Endodermal cell (in vitro differentiated cells): ENCODE measurements around the gene BAHCC1. TPM values are rescaled to one million over a fixed set of nuclear protein-coding genes. Genes with fewer than 3 reads are reported as not detected.
"Not testable (repeated sequence)": the region's sequence is repeated elsewhere in the genome, so short reads cannot be mapped to it uniquely, and the experiment has no call there.

Source experiments
- DNase-seq: peaks from one replicate; pipeline ENCODE4 v3.0.0-alpha.2; 2017
- H3K27ac ChIP-seq: 2 replicates; pipeline ENCODE4 v1.5.1; 2013; ENCODE audit warnings: mild to moderate bottlenecking, low read depth, low read length, moderate library complexity
- H3K27me3 ChIP-seq: 2 replicates; pipeline ENCODE4 v1.6.1; 2013; ENCODE audit warnings: mild to moderate bottlenecking, low read length, moderate library complexity; ENCODE audit not compliant: insufficient read depth, control insufficient read depth, poor library complexity, severe bottlenecking
- H3K36me3 ChIP-seq: 2 replicates; pipeline ENCODE4 v1.7.0; 2013; ENCODE audit warnings: mild to moderate bottlenecking, low read length, moderate library complexity; ENCODE audit not compliant: control insufficient read depth, insufficient read depth
- H3K4me1 ChIP-seq: one replicate; pipeline ENCODE4 v1.7.0; 2013; ENCODE audit warnings: low read length; ENCODE audit not compliant: control insufficient read depth, insufficient read depth
- H3K4me3 ChIP-seq: 2 replicates; pipeline ENCODE4 v1.5.1; 2013; ENCODE audit warnings: mild to moderate bottlenecking, low read length, moderate library complexity
- H3K9ac ChIP-seq: 2 replicates; pipeline ENCODE4 v1.6.1; 2013; ENCODE audit warnings: mild to moderate bottlenecking, low read length, moderate library complexity; ENCODE audit not compliant: poor library complexity, severe bottlenecking; ENCODE audit errors: extremely low read depth
- H3K9me3 ChIP-seq: 2 replicates; pipeline ENCODE4 v1.6.1; 2013; ENCODE audit warnings: mild to moderate bottlenecking, low read length, moderate library complexity; ENCODE audit not compliant: control insufficient read depth
- H3K27ac Mint-ChIP-seq: 2 replicates; pipeline ENCODE4 v1.8.0; 2020; ENCODE audit warnings: mixed read lengths
- H3K27me3 Mint-ChIP-seq: 2 replicates; pipeline ENCODE4 v1.8.0; 2021; ENCODE audit warnings: mild to moderate bottlenecking, mixed read lengths; ENCODE audit not compliant: insufficient read depth
- H3K36me3 Mint-ChIP-seq: 2 replicates; pipeline ENCODE4 v1.8.0; 2020; ENCODE audit warnings: low read depth, mixed read lengths
- H3K4me1 Mint-ChIP-seq: 2 replicates; pipeline ENCODE4 v1.8.0; 2020; ENCODE audit warnings: mixed read lengths
- H3K4me3 Mint-ChIP-seq: 2 replicates; pipeline ENCODE4 v1.8.0; 2020; ENCODE audit warnings: mild to moderate bottlenecking, moderate library complexity, mixed read lengths
- H3K9me3 Mint-ChIP-seq: 2 replicates; pipeline ENCODE4 v1.8.0; 2020; ENCODE audit warnings: mild to moderate bottlenecking, mixed read lengths
- CTCF ChIP-seq: fragments of 200-600 bp; sonication (generic); conservative IDR thresholded peaks from 2 replicates; pipeline ENCODE4 v1.5.0; 2021; ENCODE audit warnings: antibody characterized with exemption, mild to moderate bottlenecking
- WGBS, 2 experiments: methylation state at CpG; one replicate each; pipeline versions ENCODE4 v1.1.5 to v1.1.7; 2013; ENCODE audit warnings: missing lambda C conversion rate in 2 of 2, mixed read lengths in 1 of 2; ENCODE audit not compliant: insufficient coverage in 1 of 2, insufficient read length in 1 of 2; 5-methylcytosine and 5-hydroxymethylcytosine counted together
- total RNA-seq, 2 donors: library from RNA; stranded (reverse); fragmentation: NEBNext Ultra II Directional in 1 of 2; extraction: Animal tissue kit (Norgen Biotek cat#: 25700) in 1 of 2; gene quantifications; 2 replicates in 1 of 2; 3 replicates in 1 of 2; pipeline ENCODE4 v1.2.1, GENCODE V29; 2021

BAHCC1 gene
- total RNA-seq, 2 donors from 2014 or later = 63.9 to 78.1 TPM

GRCh38 chr17:81424151-81425017 lies 29.1 kb downstream of the BAHCC1 start:
- Histone ChIP-seq H3K27me3 (no peaks in the 10 kb centered on the region), H3K4me3 (no peak overlapping the region), H3K4me1 (peaks cover 3% of the 10 kb centered on the region), H3K27ac (no peak overlapping the region), H3K9ac (no peak overlapping the region), H3K9me3 (no peaks in the 10 kb centered on the region), H3K36me3 (no peaks in the 10 kb centered on the region)
- Mint-ChIP-seq H3K4me3 (no peak overlapping the region), H3K27ac (no peak overlapping the region), H3K27me3 (no peaks in the 10 kb centered on the region), H3K4me1 (peaks cover 2% of the 10 kb centered on the region), H3K36me3 (no peaks in the 10 kb centered on the region), H3K9me3 (no peaks in the 10 kb centered on the region)
- no peak for DNase-seq
- no peak for TF ChIP-seq CTCF
- WGBS, 2 experiments = 93 to 100% methylated on average over 3 to 5 of the region's 5 CpGs

GRCh38 chr17:81425041-81425440 lies 29.8 kb downstream of the BAHCC1 start:
- H3K4me1 ChIP-seq, DNase-seq, H3K9me3 Mint-ChIP-seq, H3K27me3 Mint-ChIP-seq, H3K36me3 ChIP-seq, H3K27ac Mint-ChIP-seq, H3K9ac ChIP-seq, H3K27me3 ChIP-seq, H3K4me3 ChIP-seq, H3K36me3 Mint-ChIP-seq, H3K4me1 Mint-ChIP-seq, H3K27ac ChIP-seq, H3K9me3 ChIP-seq, H3K4me3 Mint-ChIP-seq: not testable (repeated sequence)

GRCh38 chr17:81425716-81426392 lies 30.6 kb downstream of the BAHCC1 start:
- not testable (repeated sequence) for H3K4me1 Mint-ChIP-seq, H3K4me1 ChIP-seq, H3K4me3 Mint-ChIP-seq, H3K27me3 ChIP-seq, DNase-seq, H3K9me3 Mint-ChIP-seq, H3K36me3 ChIP-seq, H3K36me3 Mint-ChIP-seq, H3K27ac ChIP-seq, H3K27ac Mint-ChIP-seq, H3K9me3 ChIP-seq, H3K27me3 Mint-ChIP-seq, H3K4me3 ChIP-seq, H3K9ac ChIP-seq
- WGBS, 2 experiments = 89 to 97% methylated on average over 1 to 3 of the region's 4 CpGs

GRCh38 chr17:81426393-81427172 lies 31.3 kb downstream of the BAHCC1 start:
- no peak for DNase-seq
- no peaks in the 10 kb centered on the region for H3K4me1 Mint-ChIP-seq
- WGBS, 2 experiments = 89 to 93% methylated on average over 9 to 22 of the region's 22 CpGs
- TF ChIP-seq CTCF = no peak
- Histone ChIP-seq H3K36me3 (no peaks in the 10 kb centered on the region), H3K9me3 (no peaks in the 10 kb centered on the region), H3K27ac (no peak overlapping the region), H3K9ac (no peak overlapping the region), H3K4me1 (peaks cover 3% of the 10 kb centered on the region), H3K27me3 (no peaks in the 10 kb centered on the region), H3K4me3 (no peak overlapping the region)
- H3K27ac Mint-ChIP-seq = no peak overlapping the region
- no peaks in the 10 kb centered on the region for H3K9me3 Mint-ChIP-seq
- no peaks in the 10 kb centered on the region for H3K27me3 Mint-ChIP-seq
- H3K4me3 Mint-ChIP-seq = no peak overlapping the region
- no peaks in the 10 kb centered on the region for H3K36me3 Mint-ChIP-seq
